ENCODE results near the gene SIL1.

SIL1 gene

DNA sequence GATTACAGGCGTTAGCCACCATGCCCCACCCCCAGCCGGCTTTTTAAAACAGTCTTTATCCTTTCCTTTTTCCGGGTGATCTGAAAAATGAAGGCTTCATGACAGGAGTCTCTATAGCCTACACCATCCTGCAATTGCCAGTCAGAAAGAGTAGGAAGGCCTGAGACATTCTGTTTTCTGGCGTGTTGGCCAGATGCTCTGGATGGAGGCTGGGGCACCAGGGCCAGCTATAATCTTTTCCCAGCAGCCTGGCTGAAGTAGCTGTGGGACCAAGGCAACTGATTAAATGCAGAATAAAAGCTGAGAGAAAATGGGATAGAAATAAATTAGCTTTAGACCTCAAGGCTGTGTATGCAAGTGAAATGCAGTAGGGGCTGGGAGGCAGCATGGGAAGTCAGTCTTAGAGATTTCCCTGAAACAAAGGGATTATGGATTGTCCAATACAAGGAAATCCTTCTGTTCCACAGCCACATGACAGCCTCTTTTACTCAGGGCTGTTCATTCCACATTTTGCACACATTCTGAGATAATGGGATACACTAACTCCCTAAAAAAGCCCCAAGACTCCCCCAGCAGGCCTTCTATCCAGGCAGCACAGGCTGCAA, 207.1 kb downstream of the SIL1 start:
- no peak for DNase-seq (ENCODE audit: low spot score)
- TF ChIP-seq, protein P1, sequence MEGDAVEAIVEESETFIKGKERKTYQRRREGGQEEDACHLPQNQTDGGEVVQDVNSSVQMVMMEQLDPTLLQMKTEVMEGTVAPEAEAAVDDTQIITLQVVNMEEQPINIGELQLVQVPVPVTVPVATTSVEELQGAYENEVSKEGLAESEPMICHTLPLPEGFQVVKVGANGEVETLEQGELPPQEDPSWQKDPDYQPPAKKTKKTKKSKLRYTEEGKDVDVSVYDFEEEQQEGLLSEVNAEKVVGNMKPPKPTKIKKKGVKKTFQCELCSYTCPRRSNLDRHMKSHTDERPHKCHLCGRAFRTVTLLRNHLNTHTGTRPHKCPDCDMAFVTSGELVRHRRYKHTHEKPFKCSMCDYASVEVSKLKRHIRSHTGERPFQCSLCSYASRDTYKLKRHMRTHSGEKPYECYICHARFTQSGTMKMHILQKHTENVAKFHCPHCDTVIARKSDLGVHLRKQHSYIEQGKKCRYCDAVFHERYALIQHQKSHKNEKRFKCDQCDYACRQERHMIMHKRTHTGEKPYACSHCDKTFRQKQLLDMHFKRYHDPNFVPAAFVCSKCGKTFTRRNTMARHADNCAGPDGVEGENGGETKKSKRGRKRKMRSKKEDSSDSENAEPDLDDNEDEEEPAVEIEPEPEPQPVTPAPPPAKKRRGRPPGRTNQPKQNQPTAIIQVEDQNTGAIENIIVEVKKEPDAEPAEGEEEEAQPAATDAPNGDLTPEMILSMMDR (IDR thresholded peaks at IDR 0.05; ENCODE audit: borderline replicate concordance, control extremely low read depth, extremely low read depth, insufficient read depth, missing control alignments): no peak
- in situ Hi-C loops (cut with MboI; ENCODE audit: low sequenced_read_pairs, unreplicated experiment): no loop called here

DNA sequence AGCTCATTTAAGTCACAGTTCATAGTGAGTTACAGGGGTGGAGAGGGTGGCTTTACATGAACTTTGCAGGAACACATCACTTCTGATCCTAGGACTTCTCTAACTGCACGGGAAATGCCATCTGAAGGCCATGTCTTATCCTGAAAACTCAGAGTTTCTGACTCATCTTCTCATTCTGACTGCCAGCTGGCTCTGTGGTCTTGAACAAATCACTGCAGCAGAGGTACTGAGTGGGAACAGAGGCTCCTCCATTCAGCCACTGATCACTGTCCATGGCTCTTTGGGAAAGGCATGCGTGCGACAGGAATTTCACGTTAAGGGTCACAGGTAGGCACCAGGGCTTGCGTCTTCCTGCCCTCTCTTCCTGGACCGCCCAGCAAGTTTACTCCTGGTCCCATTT, 208.4 kb downstream of the SIL1 start:
- in situ Hi-C loops (cut with MboI; ENCODE audit: low sequenced_read_pairs, unreplicated experiment): no loop called here
- DNase-seq (ENCODE audit: low spot score): no peak
- TF ChIP-seq, protein P1 (IDR thresholded peaks at IDR 0.05; ENCODE audit: borderline replicate concordance, control extremely low read depth, extremely low read depth, insufficient read depth, missing control alignments): no peak

DNA sequence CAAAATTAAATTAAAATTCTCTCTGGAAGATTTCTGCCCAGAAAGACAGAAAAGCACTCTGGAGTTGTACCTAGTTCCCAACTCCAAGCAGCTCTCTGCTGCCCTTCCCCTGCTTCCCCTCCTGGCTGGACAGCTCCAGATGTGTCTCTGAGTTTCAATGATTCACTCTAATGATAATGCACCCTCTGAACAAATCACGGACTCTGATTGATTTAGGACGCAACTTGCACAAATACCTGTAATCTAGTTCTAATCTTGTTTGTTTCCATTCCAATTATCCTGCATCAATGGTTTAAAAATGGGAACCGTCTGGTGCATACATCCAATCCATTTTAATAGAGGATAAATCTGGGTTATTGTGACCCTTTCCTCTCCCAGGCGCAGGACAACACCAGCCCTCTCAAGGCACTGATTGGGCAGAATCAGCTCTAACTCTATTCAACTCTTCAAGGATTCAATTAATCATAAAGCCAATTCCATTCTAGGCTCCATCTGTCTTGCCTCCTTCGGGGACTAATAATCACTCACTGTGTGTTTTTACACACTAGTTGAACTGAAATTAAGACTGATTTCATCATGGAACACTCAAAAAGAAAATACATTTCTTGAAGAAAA, 211.9 kb downstream of the SIL1 start:
- TF ChIP-seq, protein P1 (IDR thresholded peaks at IDR 0.05; ENCODE audit: borderline replicate concordance, control extremely low read depth, extremely low read depth, insufficient read depth, missing control alignments): no peak
- DNase-seq (ENCODE audit: low spot score): no peak
- in situ Hi-C loops (cut with MboI; ENCODE audit: low sequenced_read_pairs, unreplicated experiment): no loop called here

DNA sequence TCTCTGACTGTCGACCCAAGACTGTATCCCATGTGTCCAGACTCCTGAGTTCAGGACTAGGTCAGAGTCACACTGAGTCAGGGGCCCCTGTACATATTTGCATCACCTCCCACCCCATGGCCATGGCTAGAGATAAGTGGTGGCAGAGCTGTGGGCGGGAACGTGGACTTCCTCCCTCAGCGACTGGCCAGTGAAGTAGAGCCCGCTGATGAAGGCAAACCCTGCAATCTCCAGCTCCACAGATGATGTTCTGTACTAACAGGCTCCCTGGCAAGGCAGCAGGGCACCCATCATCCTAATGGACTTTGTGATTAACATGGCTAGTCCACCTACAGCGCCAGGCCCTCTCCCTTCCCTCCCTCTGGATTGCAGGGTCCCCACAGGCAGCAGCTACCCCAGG, 212.5 kb downstream of the SIL1 start:
- TF ChIP-seq, protein P1 (IDR thresholded peaks at IDR 0.05; ENCODE audit: borderline replicate concordance, control extremely low read depth, extremely low read depth, insufficient read depth, missing control alignments): no peak
- in situ Hi-C loops (cut with MboI; ENCODE audit: low sequenced_read_pairs, unreplicated experiment): no loop called here
- no peak for DNase-seq (ENCODE audit: low spot score)

DNA sequence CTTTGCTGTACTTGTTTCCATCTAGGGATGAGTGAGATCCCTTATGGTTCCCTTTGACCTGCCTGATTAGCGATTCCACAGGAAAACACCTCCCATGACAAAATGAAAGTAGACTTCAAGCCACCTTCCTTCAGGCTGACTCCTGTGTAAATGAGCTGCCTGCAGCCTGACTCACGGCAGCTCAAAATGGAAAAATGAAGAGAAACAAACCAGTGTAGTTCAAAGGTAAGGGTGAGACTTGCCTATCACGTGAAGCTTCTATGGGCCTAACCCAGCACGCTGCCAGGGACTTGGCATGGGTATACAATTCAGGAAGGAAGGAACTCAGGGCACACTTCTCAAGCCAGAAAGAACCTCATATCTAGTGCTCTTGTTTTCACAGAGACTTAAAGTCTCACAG, 212.9 kb downstream of the SIL1 start:
- no peak for DNase-seq (ENCODE audit: low spot score)
- in situ Hi-C loops (cut with MboI; ENCODE audit: low sequenced_read_pairs, unreplicated experiment): no loop called here
- TF ChIP-seq, protein P1 (IDR thresholded peaks at IDR 0.05; ENCODE audit: borderline replicate concordance, control extremely low read depth, extremely low read depth, insufficient read depth, missing control alignments): no peak

DNA sequence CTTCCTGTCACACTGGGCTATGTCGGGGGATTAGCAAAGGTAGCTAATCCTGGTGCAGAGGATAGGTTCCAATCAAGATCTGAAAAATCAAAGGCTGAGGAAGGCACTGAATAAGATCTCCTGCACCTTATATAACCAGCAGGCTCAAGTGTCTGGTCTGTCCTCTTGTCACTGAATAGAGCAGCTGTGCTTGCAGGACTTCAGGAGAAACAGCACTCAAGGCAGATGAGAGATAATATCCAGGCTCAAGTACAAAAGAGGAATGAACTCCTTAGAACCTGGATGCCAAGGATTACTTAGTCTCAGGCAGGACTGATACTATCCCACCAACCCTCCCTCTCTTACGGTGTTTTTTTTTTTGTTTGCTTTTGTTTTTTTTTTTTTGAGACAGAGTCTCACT, 214.2 kb downstream of the SIL1 start:
- DNase-seq (ENCODE audit: low spot score): no peak
- TF ChIP-seq, protein P1 (IDR thresholded peaks at IDR 0.05; ENCODE audit: borderline replicate concordance, control extremely low read depth, extremely low read depth, insufficient read depth, missing control alignments): no peak
- in situ Hi-C loops (cut with MboI; ENCODE audit: low sequenced_read_pairs, unreplicated experiment): no loop called here
